ENCODE results near the gene AP2A2. TPM values are rescaled to one million over a fixed set of nuclear protein-coding genes. Genes with fewer than 3 reads are reported as not detected.
"Not testable (repeated sequence)": the region's sequence is repeated elsewhere in the genome, so short reads cannot be mapped to it uniquely, and the experiment has no call there.

The AP2A2 gene
- total and polyA plus RNA-seq, 2 donors = 26.5 to 51.4 TPM

DNA sequence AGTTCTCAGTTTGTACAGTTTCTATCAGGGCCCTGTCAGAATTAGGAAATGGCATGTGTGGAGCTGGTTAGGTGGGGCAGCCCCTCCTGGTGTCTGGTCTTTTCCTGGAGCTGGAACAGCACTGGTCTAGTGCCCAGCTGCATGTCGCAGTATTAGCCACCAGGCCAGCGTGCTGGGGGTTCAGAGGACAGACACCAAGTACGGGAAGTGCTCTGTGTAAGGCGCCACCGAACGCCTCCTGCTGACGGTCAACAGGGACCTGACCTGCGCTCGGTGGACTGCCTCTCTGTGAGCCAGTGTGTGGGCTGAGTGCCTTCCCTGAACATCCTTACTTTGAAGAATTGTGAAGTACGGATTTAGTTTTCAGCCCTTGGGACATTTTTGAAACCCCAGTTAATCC lies 33.9 kb downstream of the AP2A2 start:
- H3K36me3 ChIP-seq (ENCODE audit: insufficient read depth) = no peaks in the 10 kb centered on the region
- no peak for DNase-seq (ENCODE audit: extremely low spot score)
- H3K27ac ChIP-seq (ENCODE audit: low read depth) = no peak overlapping the region
- no peaks in the 10 kb centered on the region for H3K4me1 ChIP-seq (ENCODE audit: insufficient read depth)
- H3K4me3 ChIP-seq (ENCODE audit: low read depth, low read length) = no peak overlapping the region
- WGBS = 86% methylated on average over 10 of the region's 10 CpGs

GRCh38 chr11:961310-961920 lies 35.7 kb downstream of the AP2A2 start:
- not testable (repeated sequence) for H3K4me3 ChIP-seq (ENCODE audit: low read depth, low read length); H3K27ac ChIP-seq (ENCODE audit: low read depth); H3K4me1 ChIP-seq (ENCODE audit: insufficient read depth); H3K36me3 ChIP-seq (ENCODE audit: insufficient read depth); DNase-seq (ENCODE audit: extremely low spot score)
- WGBS = 91% methylated on average over 18 of the region's 18 CpGs

GRCh38 chr11:961921-962320 lies 36.3 kb downstream of the AP2A2 start:
- 94% methylated on average over 12 of the region's 12 CpGs for WGBS
- Histone ChIP-seq H3K4me3 (ENCODE audit: low read depth, low read length) (no peak overlapping the region), H3K36me3 (ENCODE audit: insufficient read depth) (no peaks in the 10 kb centered on the region), H3K4me1 (ENCODE audit: insufficient read depth) (no peaks in the 10 kb centered on the region), H3K27ac (ENCODE audit: low read depth) (no peak overlapping the region)
- DNase-seq (ENCODE audit: extremely low spot score) = no peak

DNA sequence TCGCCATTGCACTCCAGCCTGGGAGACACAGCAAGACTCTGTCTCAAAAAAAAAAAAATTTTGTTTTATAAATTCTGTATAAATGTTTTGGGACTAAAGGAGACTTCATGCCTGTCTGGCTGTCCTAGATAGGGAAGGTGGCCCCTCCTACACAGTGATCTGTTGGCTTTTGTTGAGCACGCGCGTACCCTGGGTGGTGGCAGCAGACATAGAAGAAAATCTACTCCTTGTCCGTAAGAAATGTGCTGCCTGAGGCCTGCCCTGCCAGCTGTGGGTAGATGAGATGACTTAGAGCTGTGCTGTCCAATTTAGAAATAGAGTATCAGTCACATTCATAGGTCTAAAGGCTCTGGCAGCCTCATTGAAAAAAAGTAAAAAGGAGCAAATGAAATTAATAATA lies 37.0 kb downstream of the AP2A2 start:
- H3K36me3 ChIP-seq (ENCODE audit: insufficient read depth) = no peaks in the 10 kb centered on the region

DNA sequence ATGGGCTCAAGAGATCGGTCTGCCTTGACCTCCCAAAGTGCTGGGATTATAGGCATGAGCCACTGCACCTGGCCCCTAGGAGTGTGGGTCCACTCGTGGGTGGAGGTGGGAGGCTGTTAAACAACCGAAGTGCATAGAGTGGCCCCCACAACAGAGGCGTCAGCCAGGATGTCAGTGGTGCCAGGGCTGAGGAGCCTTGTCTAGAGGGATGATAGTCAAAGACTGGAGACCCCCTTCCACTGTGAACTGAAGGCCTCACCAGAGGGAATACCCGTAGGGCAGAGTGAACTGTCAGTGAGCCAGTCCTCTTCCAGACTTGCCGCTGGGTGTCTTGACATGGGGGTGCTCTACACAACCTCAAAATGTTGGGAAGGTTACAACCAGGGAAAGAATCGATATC lies 38.2 kb downstream of the AP2A2 start:
- DNase-seq (ENCODE audit: extremely low spot score) = no peak
- Histone ChIP-seq H3K4me3 (ENCODE audit: low read depth, low read length) (no peak overlapping the region), H3K36me3 (ENCODE audit: insufficient read depth) (no peaks in the 10 kb centered on the region), H3K27ac (ENCODE audit: low read depth) (no peak overlapping the region), H3K4me1 (ENCODE audit: insufficient read depth) (no peaks in the 10 kb centered on the region)
- 97% methylated on average over 7 of the region's 7 CpGs for WGBS

More for the DNA sequence above, 37.0 kb downstream of the AP2A2 start:
- Histone ChIP-seq H3K27ac (ENCODE audit: low read depth) (no peak overlapping the region), H3K4me1 (ENCODE audit: insufficient read depth) (no peaks in the 10 kb centered on the region), H3K4me3 (ENCODE audit: low read depth, low read length) (no peak overlapping the region)
- 96% methylated on average over 5 of the region's 5 CpGs for WGBS
- no peak for DNase-seq (ENCODE audit: extremely low spot score)

DNA sequence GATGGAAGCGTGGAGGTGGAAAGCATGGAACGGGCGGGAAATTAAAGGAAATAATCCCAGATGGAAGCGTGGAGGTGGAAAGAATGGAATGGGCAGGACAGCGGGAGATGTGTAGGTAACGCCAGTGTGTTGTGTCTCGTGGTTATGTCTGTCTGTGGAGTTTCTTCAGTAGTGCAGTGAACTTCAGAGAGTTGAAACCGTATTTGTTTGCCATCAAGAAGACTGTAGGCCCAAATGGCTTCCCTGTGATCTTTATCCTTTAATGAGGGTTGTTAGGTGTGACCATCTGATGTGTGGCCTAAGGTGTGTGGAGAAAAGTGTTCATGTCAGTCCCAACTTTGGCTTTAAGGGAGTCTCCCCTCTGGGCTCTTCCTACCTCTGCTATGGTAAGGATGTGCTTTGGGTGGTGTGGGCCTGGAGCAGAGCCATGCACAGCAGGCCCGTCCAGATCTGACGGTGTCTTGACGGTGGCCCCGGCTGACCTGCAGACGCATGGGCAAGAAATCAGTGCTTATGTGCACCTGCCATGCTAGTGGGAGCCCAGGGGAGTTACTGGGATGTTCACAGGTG lies 39.6 kb downstream of the AP2A2 start:
- WGBS = 94% methylated on average over 13 of the region's 13 CpGs

DNA sequence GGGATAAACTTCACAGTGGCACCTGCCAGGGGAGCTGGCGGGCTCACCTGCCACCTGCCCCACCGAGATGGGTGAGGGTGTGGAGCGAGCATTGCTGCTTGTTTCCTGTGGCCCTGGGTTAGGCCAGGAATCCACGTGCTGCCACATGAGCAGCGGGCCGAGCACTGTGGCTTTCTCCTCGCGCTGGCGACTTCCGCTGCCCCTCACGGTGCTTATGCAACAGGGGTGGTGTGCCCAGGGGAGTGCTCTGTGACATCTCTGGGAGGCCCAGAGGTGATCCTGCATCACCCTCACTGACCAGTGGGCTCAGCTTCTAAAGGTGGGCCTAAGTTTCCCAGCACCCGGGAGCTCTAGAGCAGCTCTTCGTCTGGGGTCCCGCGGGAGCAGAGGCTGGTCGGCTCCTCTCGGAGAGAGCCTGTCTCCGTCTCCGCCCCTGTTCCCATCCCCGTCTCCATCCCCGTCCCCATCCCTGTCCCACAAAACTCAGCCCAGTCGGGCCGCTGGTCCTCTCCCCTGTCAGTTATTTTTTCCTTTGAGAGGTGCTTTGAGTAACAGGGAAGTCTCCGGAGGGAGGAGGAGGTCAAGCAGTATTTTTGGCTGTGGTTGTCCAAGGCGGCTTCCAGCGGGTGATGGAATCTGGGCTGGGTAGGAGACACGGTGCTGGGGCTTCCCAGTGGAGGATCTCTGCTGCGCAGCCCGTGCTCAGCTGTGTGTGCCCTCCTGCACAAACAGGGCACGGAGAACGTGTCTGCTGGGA lies 42.5 kb downstream of the AP2A2 start:
- H3K4me1 ChIP-seq (ENCODE audit: insufficient read depth) = no peaks in the 10 kb centered on the region
- no peak for DNase-seq (ENCODE audit: extremely low spot score)
- no peak overlapping the region for H3K4me3 ChIP-seq (ENCODE audit: low read depth, low read length)
- no peak overlapping the region for H3K27ac ChIP-seq (ENCODE audit: low read depth)
- peaks cover 5% of the 10 kb centered on the region for H3K36me3 ChIP-seq (ENCODE audit: insufficient read depth)
- 84% methylated on average over 31 of the region's 31 CpGs for WGBS

More for the DNA sequence above, 39.6 kb downstream of the AP2A2 start:
- Histone ChIP-seq H3K36me3 (ENCODE audit: insufficient read depth) (peaks cover 3% of the 10 kb centered on the region), H3K4me1 (ENCODE audit: insufficient read depth) (no peaks in the 10 kb centered on the region), H3K27ac (ENCODE audit: low read depth) (no peak overlapping the region), H3K4me3 (ENCODE audit: low read depth, low read length) (no peak overlapping the region)
- no peak for DNase-seq (ENCODE audit: extremely low spot score)

DNA sequence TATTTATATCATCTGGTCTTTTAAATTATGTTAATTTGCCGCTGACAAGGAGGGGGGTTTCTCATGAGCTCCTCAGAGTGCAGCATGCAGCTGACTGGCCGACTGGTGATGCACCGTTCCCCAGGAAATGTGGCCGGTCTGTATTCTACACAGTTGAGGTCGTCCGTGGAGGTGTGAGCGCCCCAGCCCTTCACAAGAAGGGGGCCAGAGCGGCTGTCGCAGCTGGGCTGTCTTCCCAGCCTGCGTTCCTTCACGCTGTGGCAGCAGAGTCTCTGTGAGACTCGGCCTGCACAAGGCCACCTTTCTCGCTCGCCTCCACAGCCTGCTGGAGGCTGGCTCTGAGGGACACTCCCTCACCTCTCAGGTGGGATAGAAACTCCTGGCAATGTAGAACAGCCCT lies 43.2 kb downstream of the AP2A2 start:
- 88% methylated on average over 14 of the region's 14 CpGs for WGBS
- H3K36me3 ChIP-seq (ENCODE audit: insufficient read depth) = peaks cover 5% of the 10 kb centered on the region
- no peak overlapping the region for H3K4me3 ChIP-seq (ENCODE audit: low read depth, low read length)
- no peak for DNase-seq (ENCODE audit: extremely low spot score)
- H3K27ac ChIP-seq (ENCODE audit: low read depth) = no peak overlapping the region
- no peaks in the 10 kb centered on the region for H3K4me1 ChIP-seq (ENCODE audit: insufficient read depth)

- peaks cover 5% of the 10 kb centered on the region for H3K36me3 ChIP-seq (ENCODE audit: insufficient read depth)
- H3K27ac ChIP-seq (ENCODE audit: low read depth) = no peak overlapping the region
- H3K4me1 ChIP-seq (ENCODE audit: insufficient read depth) = no peaks in the 10 kb centered on the region
- WGBS = 84% methylated on average over 9 of the region's 9 CpGs
- no peak for DNase-seq (ENCODE audit: extremely low spot score)
- H3K4me3 ChIP-seq (ENCODE audit: low read depth, low read length) = no peak overlapping the region
Measured at GRCh38 chr11:969651-970205, 44.1 kb downstream of the AP2A2 start.

DNA sequence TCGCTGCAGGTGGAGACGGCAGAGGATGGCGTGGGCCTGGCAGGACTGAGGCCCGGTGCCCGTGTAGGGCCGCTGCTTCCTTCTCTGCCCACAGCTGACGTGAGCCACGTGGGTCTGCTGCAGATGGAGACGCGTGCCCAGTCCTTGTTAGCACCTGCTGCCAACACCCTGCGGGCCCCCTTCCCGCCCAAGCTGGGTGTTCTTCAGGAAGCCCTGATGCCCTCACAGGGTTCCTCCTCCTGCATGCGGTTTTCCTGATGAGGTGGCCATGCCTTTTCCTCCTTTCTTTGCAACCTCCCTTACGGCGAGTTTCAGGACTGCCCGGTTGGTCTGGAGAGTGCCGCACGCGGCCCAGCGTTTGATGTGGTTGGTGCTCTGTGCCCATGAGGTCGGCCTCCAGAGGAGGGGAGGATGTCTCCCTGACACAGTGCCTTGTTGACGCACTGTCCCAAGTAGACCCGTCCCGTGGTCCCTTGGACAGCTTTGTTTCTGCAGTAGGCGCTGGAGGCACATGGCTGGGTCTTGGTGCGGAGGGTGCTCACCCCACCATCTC lies 44.7 kb downstream of the AP2A2 start:
- DNase-seq (ENCODE audit: extremely low spot score) = no peak
- Histone ChIP-seq H3K4me3 (ENCODE audit: low read depth, low read length) (no peak overlapping the region), H3K36me3 (ENCODE audit: insufficient read depth) (peaks cover 5% of the 10 kb centered on the region), H3K4me1 (ENCODE audit: insufficient read depth) (no peaks in the 10 kb centered on the region), H3K27ac (ENCODE audit: low read depth) (no peak overlapping the region)
- WGBS = 87% methylated on average over 26 of the region's 26 CpGs

DNA sequence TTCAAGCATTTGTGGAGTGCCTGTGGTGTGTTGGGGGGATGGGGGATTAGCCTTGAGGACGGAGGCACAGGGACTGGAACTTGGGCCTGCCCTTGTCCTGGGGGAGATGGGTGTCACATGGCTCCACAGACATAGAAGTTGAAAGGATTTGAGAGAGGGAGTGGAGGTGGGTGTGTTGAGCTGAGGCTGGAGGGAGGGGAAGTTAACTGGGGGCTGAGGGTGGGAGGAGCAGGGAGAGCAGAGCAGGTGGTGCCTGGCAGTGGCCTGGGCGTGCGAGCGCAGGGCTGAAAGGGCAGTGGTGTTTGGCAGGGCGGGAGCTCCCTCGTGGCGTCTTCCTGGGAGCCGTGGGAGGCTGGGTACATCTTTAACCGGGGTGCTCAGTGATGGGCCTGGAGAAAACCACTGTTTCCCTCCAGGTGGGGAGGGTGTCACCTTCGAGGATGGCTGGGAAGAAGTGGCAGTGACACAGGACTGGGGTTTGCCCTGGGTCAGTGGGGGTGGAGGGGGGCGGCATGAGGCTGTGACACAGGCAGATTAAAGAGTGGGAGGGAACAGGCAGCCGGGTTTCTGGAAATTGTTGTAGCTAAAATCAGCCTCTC lies 45.5 kb downstream of the AP2A2 start:
- peaks cover 5% of the 10 kb centered on the region for H3K36me3 ChIP-seq (ENCODE audit: insufficient read depth)
- no peak overlapping the region for H3K4me3 ChIP-seq (ENCODE audit: low read depth, low read length)
- no peak overlapping the region for H3K27ac ChIP-seq (ENCODE audit: low read depth)
- DNase-seq (ENCODE audit: extremely low spot score) = no peak
- WGBS = 87% methylated on average over 12 of the region's 12 CpGs
- no peaks in the 10 kb centered on the region for H3K4me1 ChIP-seq (ENCODE audit: insufficient read depth)

DNA sequence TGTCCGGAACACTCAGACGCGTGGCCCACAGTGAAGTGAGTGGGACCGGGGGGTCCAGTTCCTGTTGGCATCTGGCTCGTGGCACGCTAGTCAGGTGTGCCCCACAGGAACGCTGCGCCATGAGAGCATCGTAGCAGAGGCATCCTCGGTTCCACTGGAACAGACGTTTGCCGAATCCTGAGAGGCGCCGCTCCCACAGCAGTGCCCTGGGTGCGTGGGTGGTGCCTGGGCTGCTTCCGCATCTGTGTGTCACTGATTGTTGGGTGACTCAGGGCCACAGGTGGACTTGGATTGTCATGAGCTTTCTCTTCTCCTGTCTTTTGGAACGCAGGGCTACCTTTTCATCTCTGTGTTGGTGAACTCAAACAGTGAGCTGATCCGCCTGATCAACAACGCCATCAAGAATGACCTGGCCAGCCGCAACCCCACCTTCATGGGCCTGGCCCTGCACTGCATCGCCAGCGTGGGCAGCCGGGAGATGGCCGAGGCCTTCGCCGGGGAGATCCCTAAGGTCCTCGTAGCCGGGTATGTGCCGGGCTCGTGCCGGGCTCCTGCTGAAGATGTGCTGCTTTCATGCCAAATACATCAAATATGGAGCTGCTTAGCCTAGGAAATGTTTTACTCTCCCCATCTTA lies 46.2 kb downstream of the AP2A2 start:
- 95% methylated on average over 31 of the region's 31 CpGs for WGBS

DNA sequence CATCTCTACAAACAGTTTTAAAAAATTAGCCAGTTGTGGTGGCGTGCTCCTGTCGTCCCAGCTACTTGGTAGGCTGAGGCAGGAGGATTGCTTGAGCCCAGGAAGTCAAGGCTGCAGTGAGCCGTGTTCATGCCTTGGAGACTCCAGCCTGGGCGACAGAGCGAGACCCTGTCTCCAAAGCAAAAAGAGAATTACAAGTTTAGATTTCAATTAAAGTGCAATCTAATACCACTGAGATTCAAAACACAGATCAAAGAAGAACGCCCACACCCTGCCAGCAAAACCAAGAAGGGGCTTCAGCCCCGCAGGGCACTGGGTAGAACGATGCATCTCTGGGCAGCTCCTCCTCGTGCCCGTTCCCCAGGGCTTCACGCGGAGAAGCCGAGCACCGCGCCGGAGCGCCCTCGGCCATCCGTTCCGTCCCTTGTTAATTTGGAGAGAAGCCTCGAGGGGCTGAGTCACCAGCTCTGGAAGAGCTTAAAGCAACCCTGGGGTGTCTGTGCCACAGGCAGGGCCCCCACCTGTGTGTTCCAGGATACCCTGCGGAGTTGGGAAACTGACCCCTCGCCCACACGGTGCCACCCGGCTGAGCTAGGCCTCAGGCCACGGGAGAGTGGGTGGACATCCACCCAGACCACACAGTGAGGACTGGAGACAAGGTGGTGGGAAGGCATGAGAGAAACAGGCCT lies 47.0 kb downstream of the AP2A2 start:
- no peak for DNase-seq (ENCODE audit: extremely low spot score)
- Histone ChIP-seq H3K36me3 (ENCODE audit: insufficient read depth) (peaks cover 9% of the 10 kb centered on the region), H3K27ac (ENCODE audit: low read depth) (no peak overlapping the region), H3K4me3 (ENCODE audit: low read depth, low read length) (no peak overlapping the region), H3K4me1 (ENCODE audit: insufficient read depth) (no peaks in the 10 kb centered on the region)
- WGBS = 95% methylated on average over 26 of the region's 26 CpGs

More for the DNA sequence above, 46.2 kb downstream of the AP2A2 start:
- peaks cover 5% of the 10 kb centered on the region for H3K36me3 ChIP-seq (ENCODE audit: insufficient read depth)
- no peak overlapping the region for H3K27ac ChIP-seq (ENCODE audit: low read depth)
- H3K4me1 ChIP-seq (ENCODE audit: insufficient read depth) = no peaks in the 10 kb centered on the region
- H3K4me3 ChIP-seq (ENCODE audit: low read depth, low read length) = no peak overlapping the region
- DNase-seq (ENCODE audit: extremely low spot score) = no peak

All from urinary bladder (tissue), 4 donors.